ENCODE data around the gene PUS1. TPM values are rescaled to one million over a fixed set of nuclear protein-coding genes. Genes with fewer than 3 reads are reported as not detected.

Gene PUS1
- total and polyA plus RNA-seq, 12 donors: 5.1 to 17.4 (median 7.8) TPM

DNA sequence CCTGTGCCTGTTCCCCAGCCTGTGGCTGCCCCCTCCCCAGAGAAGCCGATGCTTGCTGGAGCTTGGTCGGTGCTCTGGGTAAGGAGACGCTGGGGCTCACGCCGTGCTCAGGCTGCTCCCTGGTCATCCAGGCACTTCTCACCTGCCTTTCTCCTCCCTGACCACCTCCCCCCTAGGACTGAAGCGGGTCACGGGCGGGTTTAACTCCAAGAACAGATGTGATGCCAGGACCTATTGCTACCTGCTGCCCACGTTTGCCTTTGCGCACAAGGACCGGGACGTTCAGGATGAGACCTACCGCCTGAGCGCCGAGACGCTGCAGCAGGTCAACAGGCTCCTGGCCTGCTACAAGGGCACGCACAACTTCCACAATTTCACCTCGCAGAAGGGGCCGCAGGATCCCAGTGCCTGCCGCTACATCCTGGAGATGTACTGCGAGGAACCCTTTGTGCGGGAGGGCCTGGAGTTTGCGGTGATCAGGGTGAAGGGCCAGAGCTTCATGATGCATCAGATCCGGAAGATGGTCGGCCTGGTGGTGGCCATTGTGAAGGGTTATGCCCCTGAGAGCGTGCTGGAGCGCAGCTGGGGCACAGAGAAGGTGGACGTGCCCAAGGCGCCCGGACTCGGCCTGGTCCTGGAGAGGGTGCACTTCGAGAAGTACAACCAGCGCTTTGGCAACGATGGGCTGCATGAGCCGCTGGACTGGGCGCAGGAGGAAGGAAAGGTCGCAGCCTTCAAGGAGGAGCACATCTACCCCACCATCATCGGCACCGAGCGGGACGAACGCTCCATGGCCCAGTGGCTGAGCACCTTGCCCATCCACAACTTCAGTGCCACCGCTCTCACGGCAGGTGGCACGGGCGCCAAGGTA lies 12.3 kb downstream of the PUS1 start:
- H3K9me3 ChIP-seq: no peaks in the 10 kb centered on the region
- WGBS, 2 donors: 95 to 97% methylated on average over 46 of the region's 46 CpGs
- H3K4me3 ChIP-seq: no peak overlapping the region
- TF ChIP-seq, protein P1, sequence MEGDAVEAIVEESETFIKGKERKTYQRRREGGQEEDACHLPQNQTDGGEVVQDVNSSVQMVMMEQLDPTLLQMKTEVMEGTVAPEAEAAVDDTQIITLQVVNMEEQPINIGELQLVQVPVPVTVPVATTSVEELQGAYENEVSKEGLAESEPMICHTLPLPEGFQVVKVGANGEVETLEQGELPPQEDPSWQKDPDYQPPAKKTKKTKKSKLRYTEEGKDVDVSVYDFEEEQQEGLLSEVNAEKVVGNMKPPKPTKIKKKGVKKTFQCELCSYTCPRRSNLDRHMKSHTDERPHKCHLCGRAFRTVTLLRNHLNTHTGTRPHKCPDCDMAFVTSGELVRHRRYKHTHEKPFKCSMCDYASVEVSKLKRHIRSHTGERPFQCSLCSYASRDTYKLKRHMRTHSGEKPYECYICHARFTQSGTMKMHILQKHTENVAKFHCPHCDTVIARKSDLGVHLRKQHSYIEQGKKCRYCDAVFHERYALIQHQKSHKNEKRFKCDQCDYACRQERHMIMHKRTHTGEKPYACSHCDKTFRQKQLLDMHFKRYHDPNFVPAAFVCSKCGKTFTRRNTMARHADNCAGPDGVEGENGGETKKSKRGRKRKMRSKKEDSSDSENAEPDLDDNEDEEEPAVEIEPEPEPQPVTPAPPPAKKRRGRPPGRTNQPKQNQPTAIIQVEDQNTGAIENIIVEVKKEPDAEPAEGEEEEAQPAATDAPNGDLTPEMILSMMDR (IDR thresholded peaks at IDR 0.05): no peak
- DNase-seq: no peak
- peaks cover 0 to 84% (median 23%) of the 10 kb centered on the region in 9 donors for H3K36me3 ChIP-seq
- no peaks in the 10 kb centered on the region for H3K4me1 ChIP-seq
- no peak overlapping the region for H3K27ac ChIP-seq
- ATAC-seq: peak in 2 of 8 donors; percentile 11 to 30
- intact Hi-C loops (cut with DNase I): loop anchor here in 2 of 10 donors (10.0 kb wide), 3 partner anchors 87 to 227 kb away; partner anchors contain the start of gene SFSWAP (in 1 of the 2)
- no peaks in the 10 kb centered on the region for H3K27me3 ChIP-seq

DNA sequence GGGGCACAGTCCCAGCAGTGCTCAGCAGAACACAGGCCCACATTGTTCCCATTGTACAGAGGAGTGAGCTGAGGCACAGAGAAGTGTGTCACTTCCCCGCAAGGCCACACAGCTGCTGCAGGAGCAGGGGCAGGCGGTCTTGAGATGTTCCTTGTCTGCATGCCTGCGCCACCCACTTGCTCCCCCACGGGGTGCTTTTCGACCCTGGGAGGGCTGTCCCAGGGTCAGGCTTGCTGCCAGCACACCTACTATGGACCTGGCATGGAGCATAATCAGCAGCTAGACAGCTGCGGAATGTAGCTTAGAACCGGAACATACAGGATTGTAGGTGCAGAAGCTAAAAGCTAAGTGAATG lies 12.9 kb downstream of the PUS1 start:
- Histone ChIP-seq H3K27ac (no peak overlapping the region), H3K9me3 (no peaks in the 10 kb centered on the region), H3K36me3 (peaks cover 0 to 78% (median 23%) of the 10 kb centered on the region in 9 donors), H3K4me1 (no peaks in the 10 kb centered on the region), H3K4me3 (no peak overlapping the region), H3K27me3 (no peaks in the 10 kb centered on the region)
- ATAC-seq (no peak), DNase-seq (no peak)
- WGBS, 2 donors: 96 to 98% methylated on average over 7 of the region's 7 CpGs
- intact Hi-C loops (cut with DNase I): loop anchor here in 2 of 10 donors (10.0 kb wide), 3 partner anchors 87 to 227 kb away; partner anchors contain the start of gene SFSWAP (in 1 of the 2)
- TF ChIP-seq, protein P1 (IDR thresholded peaks at IDR 0.05): no peak

DNA sequence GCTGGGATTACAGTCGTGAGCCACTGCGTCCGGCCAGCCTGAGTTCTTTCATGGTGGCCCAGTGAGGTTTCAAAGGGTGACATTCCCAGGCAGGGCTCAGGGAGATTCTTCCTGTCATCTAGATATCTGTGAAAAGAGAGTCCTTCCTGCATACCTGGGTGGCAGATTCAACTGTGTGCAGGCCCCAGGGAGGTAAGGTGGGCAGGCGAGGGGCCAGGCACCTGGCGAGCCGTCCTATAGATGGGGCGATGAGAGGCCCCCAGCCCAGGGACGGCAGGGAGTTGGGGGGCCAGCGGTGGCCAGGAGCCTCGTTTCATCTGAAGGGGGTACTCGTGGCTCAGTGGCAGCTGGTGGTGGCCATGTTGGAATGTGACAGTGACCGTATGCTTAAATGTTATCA lies 13.6 kb downstream of the PUS1 start:
- 95% methylated on average over 12 of the region's 12 CpGs for WGBS, 2 donors
- DNase-seq (no peak), ATAC-seq (no peak)
- Histone ChIP-seq H3K36me3 (peaks cover 0 to 71% (median 23%) of the 10 kb centered on the region in 9 donors), H3K4me3 (no peak overlapping the region), H3K27ac (no peak overlapping the region), H3K9me3 (no peaks in the 10 kb centered on the region), H3K27me3 (no peaks in the 10 kb centered on the region), H3K4me1 (peaks cover 0 to 5% (median 0%) of the 10 kb centered on the region in 9 donors)
- intact Hi-C loops (cut with DNase I): loop anchor here in 2 of 10 donors (10.0 kb wide), 3 partner anchors 88 to 228 kb away; partner anchors contain the start of gene SFSWAP (in 1 of the 2)
- TF ChIP-seq, protein P1 (IDR thresholded peaks at IDR 0.05): no peak

DNA sequence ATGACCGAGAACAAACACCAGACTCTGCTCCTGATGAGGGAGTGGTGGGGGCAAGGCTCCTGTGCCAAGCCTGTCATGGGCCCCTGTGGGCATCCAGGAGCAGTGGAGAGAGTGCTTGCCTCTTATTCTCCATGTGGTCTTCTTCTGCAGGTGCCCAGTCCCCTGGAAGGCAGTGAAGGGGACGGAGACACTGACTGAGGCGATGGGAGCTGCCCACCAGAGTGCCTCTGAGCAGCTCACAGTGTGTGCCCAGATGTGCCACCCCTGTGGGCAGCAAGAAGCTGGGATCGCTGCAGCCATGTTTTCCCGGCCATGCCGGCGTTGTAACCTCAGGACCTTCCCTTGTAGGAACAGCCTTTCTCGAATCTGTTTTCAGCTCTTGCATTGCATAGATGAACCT lies 14.3 kb downstream of the PUS1 start:
- Histone ChIP-seq H3K27me3 (no peaks in the 10 kb centered on the region), H3K36me3 (peaks cover 0 to 63% (median 23%) of the 10 kb centered on the region in 9 donors), H3K27ac (no peak overlapping the region), H3K9me3 (no peaks in the 10 kb centered on the region), H3K4me1 (peaks cover 0 to 9% (median 0%) of the 10 kb centered on the region in 9 donors), H3K4me3 (no peak overlapping the region)
- TF ChIP-seq, protein P1 (IDR thresholded peaks at IDR 0.05): no peak
- 97 to 98% methylated on average over 8 of the region's 8 CpGs for WGBS, 2 donors
- DNase-seq (no peak), ATAC-seq (no peak)
- intact Hi-C loops (cut with DNase I): loop anchor here in 2 of 10 donors (10.0 kb wide), 3 partner anchors 89 to 229 kb away; partner anchors contain the start of gene SFSWAP (in 1 of the 2)

All from heart right ventricle (tissue), 16 donors.